NK-92 treated with Interleukin-12 subunit alpha and Interleukin-12 subunit beta, amount 100 ng/mL, for 24 hours (cell line): ENCODE data around the gene POFUT2.

ENCODE experiments used
- DNase-seq: peaks from one replicate; lab custom pipeline; 2025; lab: John Stamatoyannopoulos, UW

POFUT2 gene

DNA sequence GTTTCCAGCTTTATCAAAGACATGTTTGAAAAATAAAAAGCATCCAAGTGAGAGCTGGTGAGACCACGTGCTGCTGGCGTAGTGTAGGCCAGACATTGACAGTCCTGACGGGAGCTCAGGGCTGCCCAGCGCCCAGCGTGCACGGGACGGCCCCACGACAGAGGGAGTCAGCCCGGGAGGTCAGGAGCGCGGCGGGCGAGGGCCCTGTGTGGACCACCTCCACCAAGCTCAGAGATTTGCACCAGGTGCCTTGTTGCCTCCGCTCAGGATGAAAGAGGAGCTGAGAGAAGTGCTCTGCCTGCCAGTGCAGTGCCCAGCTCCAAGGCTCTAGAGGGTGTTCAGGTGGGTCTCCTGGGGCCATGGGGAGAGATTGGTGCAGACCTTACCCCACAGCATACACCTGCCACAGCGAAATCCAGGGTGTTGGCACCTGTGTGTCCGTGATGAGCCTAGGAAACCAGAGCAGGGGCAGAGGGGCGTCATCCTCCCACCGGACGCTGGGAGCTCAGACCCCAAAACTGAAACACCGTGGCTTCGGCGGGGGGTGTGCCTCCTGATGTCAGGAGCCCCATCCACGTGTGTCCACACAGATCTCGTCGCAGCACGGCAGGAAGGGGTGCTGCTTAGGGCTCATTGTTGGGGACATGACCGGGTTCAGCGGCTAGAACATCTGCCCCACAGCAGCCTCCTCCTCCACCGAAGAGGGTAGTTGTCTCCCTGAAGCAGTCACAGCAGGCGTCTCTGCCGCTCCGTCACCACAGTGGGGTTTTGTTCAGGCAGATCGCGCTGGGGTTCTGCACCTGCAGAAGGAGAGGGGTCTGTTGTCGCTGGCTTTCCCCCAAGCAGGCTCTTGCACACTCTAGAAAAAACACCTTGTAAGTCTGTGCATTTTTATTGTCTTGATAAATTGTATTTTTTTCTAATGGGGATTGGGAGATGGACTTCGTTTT lies 64.2 kb downstream of the POFUT2 start:
- DNase-seq = no peak

GRCh38 chr21:45222001-45222400 lies 65.7 kb downstream of the POFUT2 start:
- DNase-seq = no peak

DNA sequence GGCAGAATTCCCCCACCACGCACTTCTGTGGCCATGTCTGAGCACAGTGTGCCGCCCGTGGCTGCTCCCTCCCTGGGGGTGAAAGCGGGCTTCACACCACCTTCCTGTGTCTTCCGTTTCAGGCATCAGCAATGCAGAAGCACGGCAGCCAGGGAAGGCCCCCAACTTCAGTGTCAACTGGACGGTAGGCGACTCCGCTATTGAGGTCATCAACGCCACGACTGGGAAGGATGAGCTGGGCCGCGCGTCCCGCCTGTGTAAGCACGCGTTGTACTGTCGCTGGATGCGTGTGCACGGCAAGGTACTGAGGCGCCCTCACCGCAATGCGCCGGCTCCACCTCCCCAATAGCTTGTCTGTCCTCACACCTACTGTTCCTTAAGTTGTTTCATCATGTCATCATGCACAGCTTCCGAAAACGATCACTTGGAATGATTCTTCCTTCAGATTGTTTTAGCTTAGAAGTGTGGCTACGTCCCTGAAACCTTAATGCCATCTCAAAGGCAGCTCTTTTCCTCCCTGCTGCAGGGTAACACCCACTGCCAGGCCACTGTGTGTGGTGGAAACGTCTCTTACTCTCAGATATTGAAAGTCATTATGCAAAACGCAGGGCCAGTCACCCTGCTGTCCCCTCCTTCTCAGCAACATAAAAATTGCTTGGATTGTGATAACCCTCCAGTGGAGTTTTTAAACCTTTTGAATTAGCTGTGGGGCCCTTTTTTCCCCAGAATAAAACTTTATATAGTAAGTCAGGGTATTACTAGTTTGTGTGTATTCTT lies 66.8 kb downstream of the POFUT2 start:
- no peak for DNase-seq

DNA sequence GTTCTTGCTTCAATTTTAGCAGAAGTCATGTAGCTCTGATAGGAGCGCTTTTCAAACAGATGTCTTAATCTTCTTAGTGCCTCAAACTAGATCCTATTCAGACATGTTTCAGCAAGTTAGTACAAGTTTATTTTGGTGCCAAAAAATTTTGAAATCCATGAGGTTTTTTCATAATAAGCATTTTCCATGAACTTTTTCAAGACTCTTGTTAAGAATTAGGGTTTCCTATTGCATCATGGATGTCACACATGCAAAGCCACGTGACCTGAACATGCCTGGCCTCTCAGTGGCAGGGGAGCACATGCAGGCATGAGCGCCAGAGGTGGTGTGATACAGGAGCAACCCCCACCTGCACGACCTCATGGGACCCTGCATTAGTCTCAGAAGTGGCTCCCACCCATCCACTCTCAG lies 67.6 kb downstream of the POFUT2 start:
- DNase-seq = no peak

DNA sequence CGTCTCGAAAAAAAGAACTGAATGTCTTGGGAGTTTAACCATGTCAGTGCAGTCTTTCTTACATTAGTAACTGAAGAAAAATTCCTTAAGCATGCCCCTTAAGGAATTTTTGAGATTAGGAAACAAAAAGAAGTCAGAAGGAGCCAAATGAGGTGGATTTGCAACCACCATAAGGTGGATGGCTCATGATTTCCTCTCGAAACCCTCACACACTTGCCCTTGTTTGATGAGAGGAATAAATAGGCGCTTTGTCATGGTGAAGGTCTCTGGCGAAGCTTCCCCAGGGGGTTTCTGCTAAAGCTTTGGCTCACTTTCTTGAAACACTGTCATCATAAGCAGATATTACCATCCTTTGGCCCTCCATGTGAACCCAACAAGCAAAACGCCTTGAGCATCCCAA lies 68.2 kb downstream of the POFUT2 start:
- no peak for DNase-seq

- no peak for DNase-seq
These were observed 70.7 kb downstream of the POFUT2 start for GRCh38 chr21:45217010-45217409.

DNA sequence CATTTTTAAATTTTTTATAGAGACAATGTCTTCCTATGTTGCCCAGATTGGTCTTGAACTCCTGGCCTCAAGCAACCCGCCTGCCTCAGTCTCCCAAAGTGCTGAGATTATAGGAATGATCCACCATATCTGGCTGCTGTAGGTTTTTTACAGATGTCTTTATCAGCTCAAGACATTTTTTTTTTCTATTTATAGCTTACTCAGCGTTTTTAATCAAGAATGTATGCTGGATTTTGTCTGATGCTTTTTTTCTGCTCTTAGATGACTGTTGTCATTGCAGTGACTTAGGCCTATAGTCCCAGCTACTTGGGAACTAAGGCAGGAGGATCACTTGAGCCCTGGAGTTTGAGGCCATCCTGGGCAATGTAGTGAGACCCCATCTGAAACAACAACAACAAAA lies 72.5 kb downstream of the POFUT2 start:
- DNase-seq = no peak
